A172 (cell line): ENCODE results near the gene RPS6KC1. TPM values are rescaled to one million over a fixed set of nuclear protein-coding genes. Genes with fewer than 3 reads are reported as not detected.
"Not testable (repeated sequence)": the region's sequence is repeated elsewhere in the genome, so short reads cannot be mapped to it uniquely, and the experiment has no call there.

Experiments used
- DNase-seq: peaks from one replicate; pipeline ENCODE4 v3.0.0-alpha.2; 2015; ENCODE audit warnings: low spot score
- total RNA-seq: library from RNA; depleted of rRNA; stranded (reverse); fragments of >200 nt; shearing (Covaris generic); gene quantifications from 2 replicates; pipeline ENCODE4 v1.2.3, GENCODE V29; 2014; rRNA removed

Gene RPS6KC1
- total RNA-seq, 1 experiment from 2014 or later: 32.7 TPM

- no peak for DNase-seq
Observed at GRCh38 chr1:213279410-213279809, 228.4 kb downstream of the RPS6KC1 start.

GRCh38 chr1:213281640-213282301 lies 230.7 kb downstream of the RPS6KC1 start:
- no peak for DNase-seq

- peak; percentile 24 for DNase-seq
Observed at GRCh38 chr1:213284626-213285025, 233.6 kb downstream of the RPS6KC1 start.

GRCh38 chr1:213286235-213286634 lies 235.2 kb downstream of the RPS6KC1 start:
- DNase-seq: no peak

- no peak for DNase-seq
Observed at GRCh38 chr1:213287987-213288386, 236.9 kb downstream of the RPS6KC1 start.

GRCh38 chr1:213291526-213291925 lies 240.5 kb downstream of the RPS6KC1 start:
- no peak for DNase-seq

- no peak for DNase-seq
Observed at GRCh38 chr1:213292614-213293013, 241.6 kb downstream of the RPS6KC1 start.

GRCh38 chr1:213295860-213296259 lies 244.8 kb downstream of the RPS6KC1 start:
- no peak for DNase-seq

GRCh38 chr1:213296558-213296957 lies 245.5 kb downstream of the RPS6KC1 start:
- peak; percentile 10 for DNase-seq

- DNase-seq: no peak
Observed at GRCh38 chr1:213297021-213297420, 246.0 kb downstream of the RPS6KC1 start.

- DNase-seq: no peak
Observed at GRCh38 chr1:213300433-213300832, 249.4 kb downstream of the RPS6KC1 start.

- not testable (repeated sequence) for DNase-seq
Observed at GRCh38 chr1:213301524-213301923, 250.5 kb downstream of the RPS6KC1 start.

GRCh38 chr1:213303286-213303685 lies 252.2 kb downstream of the RPS6KC1 start:
- no peak for DNase-seq

GRCh38 chr1:213315571-213315970 lies 264.5 kb downstream of the RPS6KC1 start:
- DNase-seq: no peak

- not testable (repeated sequence) for DNase-seq
Observed at GRCh38 chr1:213318458-213318857, 267.4 kb downstream of the RPS6KC1 start.

GRCh38 chr1:213320191-213320870 lies 269.3 kb downstream of the RPS6KC1 start:
- no peak for DNase-seq

Other genes with a start within 250 kb of the RPS6KC1 start
- 1.5 TPM in 1 of 2 replicates, not detected in the other for gene SPATA45, start 203.6 kb upstream of the RPS6KC1 start, total RNA-seq
- 17.0 and 19.8 TPM in 2 replicates for gene FLVCR1, start 193.0 kb upstream of the RPS6KC1 start, total RNA-seq
- gene VASH2, start 100.7 kb upstream of the RPS6KC1 start, total RNA-seq: 1.9 and 2.9 TPM in 2 replicates
- gene ANGEL2, start 35.4 kb upstream of the RPS6KC1 start, total RNA-seq: 71.1 and 83.0 TPM in 2 replicates